Skeletal muscle tissue (tissue), 4 donors: Measurements from ENCODE around the gene SMAD3. TPM values are rescaled to one million over a fixed set of nuclear protein-coding genes. Genes with fewer than 3 reads are reported as not detected.
"Not testable (repeated sequence)": the region's sequence is repeated elsewhere in the genome, so short reads cannot be mapped to it uniquely, and the experiment has no call there.

Source experiments
- H3K27ac ChIP-seq: one replicate; pipeline ENCODE4 v1.7.0; 2013; ENCODE audit warnings: mild to moderate bottlenecking, low read depth, low read length, inconsistent platforms
- H3K27me3 ChIP-seq, 3 donors: one replicate each; pipeline ENCODE4 v1.7.0; 2013; ENCODE audit warnings: low read length in 3 of 3; ENCODE audit not compliant: control insufficient read depth in 3 of 3, insufficient read depth in 3 of 3
- H3K36me3 ChIP-seq, 3 donors: one replicate each; pipeline ENCODE4 v1.7.0; 2013; ENCODE audit warnings: low read length in 3 of 3; ENCODE audit not compliant: control insufficient read depth in 3 of 3, insufficient read depth in 3 of 3
- H3K4me1 ChIP-seq, 3 donors: one replicate each; pipeline ENCODE4 v1.7.0; 2013; ENCODE audit warnings: low read length in 3 of 3, mild to moderate bottlenecking in 3 of 3; ENCODE audit not compliant: control insufficient read depth in 3 of 3, insufficient read depth in 3 of 3
- H3K4me3 ChIP-seq, 3 donors: one replicate each; pipeline ENCODE4 v1.7.0; 2013; ENCODE audit warnings: low read length in 3 of 3
- H3K9ac ChIP-seq, 3 donors: one replicate each; pipeline ENCODE4 v1.7.0; 2013; ENCODE audit warnings: low read length in 3 of 3, mild to moderate bottlenecking in 3 of 3, moderate library complexity in 2 of 3, low read depth in 1 of 3
- H3K9me3 ChIP-seq, 3 donors: one replicate each; pipeline ENCODE4 v1.7.0; 2013; ENCODE audit warnings: low read length in 3 of 3; ENCODE audit not compliant: control insufficient read depth in 3 of 3
- total RNA-seq: library from RNA; depleted of rRNA; stranded (reverse); fragments of >200 nt; gene quantifications from one replicate; pipeline ENCODE4 v1.2.3, GENCODE V29; 2014
- donor health status: Osteomylitis.

Gene SMAD3
- total RNA-seq, 1 donor from 2014 or later, result 17.2 TPM

DNA sequence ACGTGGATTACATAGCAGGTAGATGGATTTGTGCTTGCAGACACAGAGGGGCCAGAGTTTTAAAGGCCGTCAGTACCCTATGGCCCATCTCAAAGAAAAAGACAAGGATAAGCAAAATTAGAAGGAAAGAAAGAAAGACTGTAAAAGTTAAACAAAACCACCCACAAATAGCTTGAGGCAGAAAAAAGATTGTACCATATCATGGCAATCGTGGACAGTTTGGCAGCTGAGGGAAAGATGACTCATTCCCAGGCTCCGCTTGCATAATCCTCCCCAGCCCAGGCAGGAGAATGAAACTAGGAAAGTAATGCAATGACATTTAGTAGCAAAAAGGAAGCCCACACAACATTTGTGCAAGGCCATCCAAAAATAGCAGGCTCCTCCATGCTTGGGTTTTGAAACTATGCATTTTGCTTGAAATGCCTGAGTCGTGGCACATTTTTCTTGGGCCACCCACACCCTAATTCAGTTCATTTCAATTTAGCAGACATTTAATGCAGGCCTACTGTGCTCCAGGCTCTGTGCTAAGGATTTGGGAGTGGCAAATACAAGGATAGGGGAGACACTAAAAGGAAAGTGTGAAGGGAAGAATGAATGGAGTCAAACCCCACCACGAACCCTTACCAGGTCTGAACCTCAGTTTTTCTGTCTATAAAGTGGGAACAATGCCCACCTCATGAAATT, 40.9 kb upstream of the SMAD3 start:
- H3K4me1 ChIP-seq, result peaks cover 29 to 32% (median 30%) of the 10 kb centered on the region in 3 donors
- H3K27me3 ChIP-seq, result no peaks in the 10 kb centered on the region
- H3K36me3 ChIP-seq, result no peaks in the 10 kb centered on the region
- no peak overlapping the region for H3K4me3 ChIP-seq
- H3K9me3 ChIP-seq, result no peaks in the 10 kb centered on the region
- peak overlapping the region; percentile 51 for H3K27ac ChIP-seq
- peak overlapping the region in 1 of 3 donors; percentile 36 for H3K9ac ChIP-seq

- Histone ChIP-seq H3K9me3 (no peaks in the 10 kb centered on the region), H3K36me3 (no peaks in the 10 kb centered on the region), H3K27me3 (no peaks in the 10 kb centered on the region), H3K9ac (peak overlapping the region in 1 of 3 donors; percentile 16), H3K4me1 (peaks cover 29 to 32% (median 30%) of the 10 kb centered on the region in 3 donors), H3K4me3 (no peak overlapping the region), H3K27ac (peak overlapping the region; percentile 51)
Measured at GRCh38 chr15:67024998-67025368, 40.4 kb upstream of the SMAD3 start.

DNA sequence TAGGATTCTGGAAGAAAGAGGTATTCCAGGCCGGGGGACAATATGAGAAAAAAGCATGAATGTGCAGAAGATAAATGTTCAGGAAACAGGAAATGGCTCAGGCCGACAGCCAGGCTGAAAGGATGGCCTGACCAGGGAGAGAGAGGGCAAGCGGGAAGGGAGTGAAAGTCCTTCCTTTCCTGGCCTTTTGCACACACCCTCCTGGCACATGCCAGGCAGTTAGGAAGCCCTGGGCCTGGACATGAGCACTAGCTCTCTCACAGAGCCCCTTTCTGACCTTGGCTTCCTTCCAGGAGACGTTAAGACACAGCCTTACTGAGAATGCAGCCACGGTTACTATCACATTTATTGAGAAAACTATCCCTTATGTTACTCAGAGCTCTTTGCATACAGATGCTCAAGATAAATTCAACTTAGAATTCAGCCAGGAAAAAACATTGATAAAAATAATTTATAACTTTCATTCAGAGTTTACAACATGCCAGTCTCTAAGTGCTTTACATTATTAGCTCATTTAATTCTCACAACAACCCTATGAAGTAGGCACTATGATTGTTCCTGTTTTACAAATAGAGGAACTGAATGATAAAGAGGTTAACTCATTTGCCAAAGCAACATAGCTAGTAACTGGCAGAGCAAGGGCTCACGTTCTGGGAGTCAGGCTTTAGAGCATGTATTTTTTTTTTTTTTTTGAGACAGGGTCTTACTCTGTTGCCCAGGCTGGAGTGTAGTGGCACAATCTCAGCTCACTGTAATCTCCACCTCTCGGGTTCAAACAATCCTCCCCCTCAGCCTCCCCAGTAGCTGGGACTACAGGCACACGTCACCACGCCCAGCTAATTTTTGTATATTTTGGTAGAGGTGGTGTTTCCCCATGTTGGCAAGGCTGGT, 39.4 kb upstream of the SMAD3 start:
- Histone ChIP-seq H3K27ac (no peak overlapping the region), H3K27me3 (no peaks in the 10 kb centered on the region), H3K4me3 (no peak overlapping the region), H3K4me1 (peaks cover 29 to 32% (median 30%) of the 10 kb centered on the region in 3 donors), H3K36me3 (no peaks in the 10 kb centered on the region), H3K9me3 (no peaks in the 10 kb centered on the region), H3K9ac (peak overlapping the region in 2 of 3 donors; percentile 14 to 16)

DNA sequence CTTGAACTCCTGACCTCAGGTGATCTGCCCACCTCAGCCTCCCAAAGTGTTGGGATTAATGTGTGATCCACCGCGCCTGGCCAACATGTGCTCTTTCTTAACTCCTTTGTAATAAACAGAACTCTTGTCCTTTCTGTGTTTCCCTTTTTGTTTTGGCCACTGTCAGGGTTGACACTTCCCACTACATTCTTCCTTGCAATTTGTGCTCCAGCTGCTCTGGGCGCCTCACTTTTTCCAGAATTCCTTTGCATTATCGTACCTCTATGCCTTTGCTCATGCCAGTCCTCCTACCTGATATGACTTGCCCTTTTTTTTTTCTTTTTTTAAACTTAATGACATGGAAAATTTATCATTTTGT, 38.8 kb upstream of the SMAD3 start:
- H3K4me1 ChIP-seq, result peaks cover 29 to 32% (median 30%) of the 10 kb centered on the region in 3 donors
- H3K27me3 ChIP-seq, result no peaks in the 10 kb centered on the region
- H3K27ac ChIP-seq, result no peak overlapping the region
- no peaks in the 10 kb centered on the region for H3K36me3 ChIP-seq
- H3K4me3 ChIP-seq, result no peak overlapping the region
- H3K9ac ChIP-seq, result no peak overlapping the region
- H3K9me3 ChIP-seq, result no peaks in the 10 kb centered on the region

DNA sequence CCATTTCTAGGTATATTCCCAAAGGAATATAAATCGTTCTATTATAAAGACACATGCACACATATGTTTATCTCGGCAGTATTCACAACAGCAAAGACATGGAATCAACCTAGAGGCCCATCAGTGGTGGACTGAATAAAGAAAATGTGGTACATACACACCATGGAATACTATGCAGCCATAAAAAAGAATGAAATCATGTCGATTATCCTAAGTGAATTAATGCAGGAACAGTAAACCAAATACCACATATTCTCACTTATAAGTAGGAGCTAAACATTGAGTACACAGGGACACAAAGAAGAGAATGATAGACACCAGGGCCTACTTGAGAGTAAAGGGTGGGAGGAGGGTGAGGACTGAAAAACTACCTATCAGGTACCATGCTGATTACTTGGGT, 37.0 kb upstream of the SMAD3 start:
- H3K9me3 ChIP-seq, H3K36me3 ChIP-seq, H3K9ac ChIP-seq, H3K27me3 ChIP-seq, H3K27ac ChIP-seq, H3K4me3 ChIP-seq: not testable (repeated sequence)
- H3K4me1 ChIP-seq, result peaks cover 31 to 37% (median 35%) of the 10 kb centered on the region in 3 donors

GRCh38 chr15:67030036-67030762, 35.2 kb upstream of the SMAD3 start:
- peaks cover 17 to 24% (median 24%) of the 10 kb centered on the region in 3 donors for H3K4me1 ChIP-seq
- no peaks in the 10 kb centered on the region for H3K9me3 ChIP-seq
- H3K27ac ChIP-seq, result no peak overlapping the region

GRCh38 chr15:67031331-67031730, 34.1 kb upstream of the SMAD3 start:
- H3K9ac ChIP-seq, result no peak overlapping the region
- H3K4me1 ChIP-seq, result peaks cover 8 to 13% (median 13%) of the 10 kb centered on the region in 3 donors
- no peaks in the 10 kb centered on the region for H3K36me3 ChIP-seq
- no peaks in the 10 kb centered on the region for H3K9me3 ChIP-seq
- no peak overlapping the region for H3K27ac ChIP-seq
- H3K27me3 ChIP-seq, result peaks cover 0 to 5% (median 0%) of the 10 kb centered on the region in 3 donors
- H3K4me3 ChIP-seq, result no peak overlapping the region

More at GRCh38 chr15:67030036-67030762, 35.2 kb upstream of the SMAD3 start:
- no peaks in the 10 kb centered on the region for H3K36me3 ChIP-seq
- peaks cover 0 to 5% (median 0%) of the 10 kb centered on the region in 3 donors for H3K27me3 ChIP-seq
- no peak overlapping the region for H3K9ac ChIP-seq
- no peak overlapping the region for H3K4me3 ChIP-seq

DNA sequence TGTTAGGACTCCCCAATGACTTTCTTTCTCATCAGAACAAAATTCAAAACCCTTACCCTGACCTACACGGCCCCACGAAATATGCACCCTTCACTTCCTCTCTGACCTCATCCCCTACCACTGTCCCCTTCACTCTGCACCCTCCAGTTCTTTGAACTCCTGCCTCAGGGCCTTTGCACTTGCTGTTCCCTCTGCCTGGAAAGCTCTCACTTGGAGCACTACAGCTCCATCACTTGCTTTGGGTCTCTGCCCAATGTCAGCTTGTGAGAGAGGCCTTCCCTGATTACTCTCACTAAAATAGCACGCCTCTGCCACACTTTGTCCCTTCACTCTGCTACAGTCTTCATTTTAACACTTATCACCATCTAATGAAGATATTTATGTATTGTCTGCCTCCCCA, 32.8 kb upstream of the SMAD3 start:
- no peaks in the 10 kb centered on the region for H3K9me3 ChIP-seq
- no peak overlapping the region for H3K4me3 ChIP-seq
- peaks cover 0 to 5% (median 0%) of the 10 kb centered on the region in 3 donors for H3K27me3 ChIP-seq
- H3K4me1 ChIP-seq, result peaks cover 8 to 13% (median 10%) of the 10 kb centered on the region in 3 donors
- H3K27ac ChIP-seq, result no peak overlapping the region
- no peak overlapping the region for H3K9ac ChIP-seq
- H3K36me3 ChIP-seq, result no peaks in the 10 kb centered on the region

GRCh38 chr15:67033012-67033411, 32.4 kb upstream of the SMAD3 start:
- H3K9me3 ChIP-seq, result no peaks in the 10 kb centered on the region
- peaks cover 0 to 5% (median 0%) of the 10 kb centered on the region in 3 donors for H3K27me3 ChIP-seq
- no peaks in the 10 kb centered on the region for H3K36me3 ChIP-seq
- no peak overlapping the region for H3K27ac ChIP-seq
- H3K4me1 ChIP-seq, result peaks cover 8 to 13% (median 10%) of the 10 kb centered on the region in 3 donors
- no peak overlapping the region for H3K9ac ChIP-seq
- H3K4me3 ChIP-seq, result peak overlapping the region in 2 of 3 donors; percentile 55 to 63
